WTC11 (cell line): ENCODE measurements around the gene CACNA2D3. TPM values are rescaled to one million over a fixed set of nuclear protein-coding genes. Genes with fewer than 3 reads are reported as not detected.

Experiments used
- ATAC-seq: fragments of 200-7000 bp; cut with Tn5 transposase; 2 replicates; pipeline ENCODE4 v1.10.0; 2021; ENCODE audit warnings: mild to moderate bottlenecking, moderate library complexity
- CTCF ChIA-PET: fragments of 300-600 bp; sonication (Branson Sonifier 250); formaldehyde crosslinking; loops from one replicate; lab custom pipeline; 2021; ENCODE audit warnings: antibody characterized with exemption; lab: Charles Lee
- POLR2A ChIA-PET: fragments of 350-600 bp; sonication (Branson Sonifier 250); formaldehyde crosslinking; loops from one replicate; lab custom pipeline; 2021; ENCODE audit warnings: antibody characterized with exemption; lab: Charles Lee
- DNase-seq: peaks from one replicate; pipeline ENCODE4 v3.0.0; 2021; ENCODE audit warnings: low spot score
- H3K27ac Mint-ChIP-seq: 2 replicates; pipeline ENCODE4 v1.8.0; 2021; ENCODE audit warnings: mixed read lengths
- H3K27me3 Mint-ChIP-seq: 2 replicates; pipeline ENCODE4 v1.8.0; 2021; ENCODE audit warnings: low read depth, mild to moderate bottlenecking, moderate library complexity, mixed read lengths
- H3K36me3 Mint-ChIP-seq: 2 replicates; pipeline ENCODE4 v1.8.0; 2021; ENCODE audit warnings: mixed read lengths
- H3K4me1 Mint-ChIP-seq: 2 replicates; pipeline ENCODE4 v1.8.0; 2022; ENCODE audit warnings: mixed read lengths
- H3K4me3 Mint-ChIP-seq: 2 replicates; pipeline ENCODE4 v1.8.0; 2021; ENCODE audit warnings: mild to moderate bottlenecking, moderate library complexity, mixed read lengths
- H3K9me3 Mint-ChIP-seq: 2 replicates; pipeline ENCODE4 v1.8.0; 2021; ENCODE audit warnings: mixed read lengths
- ATF1 ChIP-seq: sonication (generic); formaldehyde crosslinking; IDR thresholded peaks from 2 replicates; pipeline ENCODE4 v1.8.1; 2023; ENCODE audit warnings: mild to moderate bottlenecking, moderate library complexity, missing genetic modification reagents
- CBFB ChIP-seq: sonication (generic); formaldehyde crosslinking; IDR thresholded peaks from 2 replicates; pipeline ENCODE4 v1.8.1; 2022; ENCODE audit warnings: mild to moderate bottlenecking, low read depth, missing genetic modification reagents
- CREB1 ChIP-seq: sonication (generic); formaldehyde crosslinking; IDR thresholded peaks from 2 replicates; pipeline ENCODE4 v1.8.0; 2023; ENCODE audit warnings: mild to moderate bottlenecking, missing genetic modification reagents
- ELF4 ChIP-seq: sonication (generic); formaldehyde crosslinking; IDR thresholded peaks from 2 replicates; pipeline ENCODE4 v1.8.1; 2022; ENCODE audit warnings: low read depth, mild to moderate bottlenecking, moderate library complexity, missing genetic modification reagents
- FOXJ3 ChIP-seq: sonication (generic); formaldehyde crosslinking; IDR thresholded peaks from 2 replicates; pipeline ENCODE4 v1.9.0; 2021; ENCODE audit warnings: missing genetic modification reagents, mild to moderate bottlenecking, borderline replicate concordance
- FOXK1 ChIP-seq: sonication (generic); formaldehyde crosslinking; IDR thresholded peaks from 2 replicates; pipeline ENCODE4 v1.8.0; 2022; ENCODE audit warnings: mild to moderate bottlenecking, moderate library complexity, missing genetic modification reagents
- HMGA2 ChIP-seq: fragments of 250-450 bp; sonication (Bioruptor Pico); IDR thresholded peaks from 2 replicates; pipeline ENCODE4 v1.4.0; 2021; ENCODE audit warnings: mild to moderate bottlenecking, moderate library complexity
- IRF1 ChIP-seq: sonication (generic); formaldehyde crosslinking; IDR thresholded peaks from 2 replicates; pipeline ENCODE4 v1.8.0; 2023; ENCODE audit warnings: missing genetic modification reagents
- JAZF1 ChIP-seq: fragments of 250-450 bp; sonication (Bioruptor Pico); IDR thresholded peaks from 2 replicates; pipeline ENCODE4 v1.9.0; 2021; ENCODE audit warnings: moderate library complexity, mild to moderate bottlenecking, inconsistent platforms
- MXD4 ChIP-seq: fragments of 250-450 bp; sonication (Bioruptor Pico); IDR thresholded peaks from 2 replicates; pipeline ENCODE4 v1.8.0; 2021; ENCODE audit warnings: mild to moderate bottlenecking, moderate library complexity, borderline replicate concordance
- MYBL2 ChIP-seq: sonication (generic); formaldehyde crosslinking; IDR thresholded peaks from 2 replicates; pipeline ENCODE4 v1.8.1; 2023; ENCODE audit warnings: mild to moderate bottlenecking, moderate library complexity, missing genetic modification reagents
- NR1H2 ChIP-seq: sonication (generic); formaldehyde crosslinking; IDR thresholded peaks from 2 replicates; pipeline ENCODE4 v1.9.0; 2021; ENCODE audit warnings: mild to moderate bottlenecking, moderate library complexity, missing genetic modification reagents
- SMAD3 ChIP-seq: sonication (generic); formaldehyde crosslinking; IDR thresholded peaks from 2 replicates; pipeline ENCODE4 v1.8.0; 2022; ENCODE audit warnings: missing genetic modification reagents, mild to moderate bottlenecking, borderline replicate concordance
- STAT6 ChIP-seq: sonication (generic); formaldehyde crosslinking; conservative IDR thresholded peaks from 2 replicates; pipeline ENCODE4 v1.8.1; 2023; ENCODE audit warnings: mild to moderate bottlenecking, low read depth, missing genetic modification reagents, moderate library complexity
- TEAD4 ChIP-seq: sonication (generic); formaldehyde crosslinking; IDR thresholded peaks from 2 replicates; pipeline ENCODE4 v1.8.0; 2022; ENCODE audit warnings: mild to moderate bottlenecking, missing genetic modification reagents
- ZNF138 ChIP-seq: sonication (generic); formaldehyde crosslinking; conservative IDR thresholded peaks from 2 replicates; pipeline ENCODE4 v1.8.1; 2022; ENCODE audit warnings: mild to moderate bottlenecking, moderate library complexity, missing genetic modification reagents
- ZNF219 ChIP-seq: sonication (generic); formaldehyde crosslinking; IDR thresholded peaks from 2 replicates; pipeline ENCODE4 v1.8.0; 2023; ENCODE audit warnings: missing genetic modification reagents, mild to moderate bottlenecking, borderline replicate concordance
- ZNF263 ChIP-seq: sonication (generic); formaldehyde crosslinking; IDR thresholded peaks from 2 replicates; pipeline ENCODE4 v1.8.1; 2022; ENCODE audit warnings: low read depth, mild to moderate bottlenecking, moderate library complexity, missing genetic modification reagents
- ZNF396 ChIP-seq: fragments of 250-450 bp; sonication (Bioruptor Pico); IDR thresholded peaks from 2 replicates; pipeline ENCODE4 v1.8.0; 2021; ENCODE audit warnings: mild to moderate bottlenecking, moderate library complexity, borderline replicate concordance
- ZNF671 ChIP-seq: fragments of 250-450 bp; sonication (Bioruptor Pico); IDR thresholded peaks from 2 replicates; pipeline ENCODE4 v1.8.0; 2021; ENCODE audit warnings: mild to moderate bottlenecking
- total RNA-seq: library from RNA; stranded (reverse); gene quantifications from 3 replicates; pipeline ENCODE4 v1.2.3, GENCODE V29; 2021
- TF ChIP-seq, protein P1 (sequence below): sonication (generic); formaldehyde crosslinking; IDR thresholded peaks from 2 replicates; pipeline ENCODE4 v1.8.1; 2022; ENCODE audit warnings: low read depth, mild to moderate bottlenecking, moderate library complexity, missing genetic modification reagents, borderline replicate concordance
- TF ChIP-seq, protein P2 (sequence below): sonication (generic); formaldehyde crosslinking; IDR thresholded peaks from 2 replicates; pipeline ENCODE4 v1.8.1; 2022; ENCODE audit warnings: mild to moderate bottlenecking, missing genetic modification reagents, moderate library complexity, borderline replicate concordance
- TF ChIP-seq, protein P3 (sequence below): fragments of 250-450 bp; sonication (Bioruptor Pico); IDR thresholded peaks from 2 replicates; pipeline ENCODE4 v1.9.0; 2021; ENCODE audit warnings: mild to moderate bottlenecking

Gene CACNA2D3
- total RNA-seq, 1 experiment from 2014 or later: 5.0 TPM

GRCh38 chr3:54733106-54734006 lies 611.0 kb downstream of the CACNA2D3 start:
- DNase-seq (no peak), ATAC-seq (no peak)
- Mint-ChIP-seq H3K4me1 (peaks cover 21% of the 10 kb centered on the region), H3K27ac (no peak overlapping the region), H3K4me3 (no peak overlapping the region), H3K27me3 (no peaks in the 10 kb centered on the region), H3K36me3 (peaks cover 9% of the 10 kb centered on the region), H3K9me3 (peaks cover 8% of the 10 kb centered on the region)
- TF ChIP-seq SMAD3 (CRISPR knock-in tag) (no peak), ZNF396 (CRISPR knock-in tag) (no peak), ZNF671 (CRISPR knock-in tag) (no peak), TEAD4 (CRISPR knock-in tag) (no peak), NR1H2 (CRISPR knock-in tag) (no peak), FOXK1 (CRISPR knock-in tag) (no peak), ZNF263 (CRISPR knock-in tag) (no peak), ELF4 (no peak), CBFB (no peak), MYBL2 (no peak), ZNF219 (no peak), MXD4 (CRISPR knock-in tag) (no peak), ZNF138 (no peak), FOXJ3 (CRISPR knock-in tag) (no peak), ATF1 (CRISPR knock-in tag) (no peak), CREB1 (CRISPR knock-in tag) (no peak)
- TF ChIP-seq, protein P1, sequence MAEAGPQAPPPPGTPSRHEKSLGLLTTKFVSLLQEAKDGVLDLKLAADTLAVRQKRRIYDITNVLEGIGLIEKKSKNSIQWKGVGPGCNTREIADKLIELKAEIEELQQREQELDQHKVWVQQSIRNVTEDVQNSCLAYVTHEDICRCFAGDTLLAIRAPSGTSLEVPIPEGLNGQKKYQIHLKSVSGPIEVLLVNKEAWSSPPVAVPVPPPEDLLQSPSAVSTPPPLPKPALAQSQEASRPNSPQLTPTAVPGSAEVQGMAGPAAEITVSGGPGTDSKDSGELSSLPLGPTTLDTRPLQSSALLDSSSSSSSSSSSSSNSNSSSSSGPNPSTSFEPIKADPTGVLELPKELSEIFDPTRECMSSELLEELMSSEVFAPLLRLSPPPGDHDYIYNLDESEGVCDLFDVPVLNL: no peak
- TF ChIP-seq, protein P2, sequence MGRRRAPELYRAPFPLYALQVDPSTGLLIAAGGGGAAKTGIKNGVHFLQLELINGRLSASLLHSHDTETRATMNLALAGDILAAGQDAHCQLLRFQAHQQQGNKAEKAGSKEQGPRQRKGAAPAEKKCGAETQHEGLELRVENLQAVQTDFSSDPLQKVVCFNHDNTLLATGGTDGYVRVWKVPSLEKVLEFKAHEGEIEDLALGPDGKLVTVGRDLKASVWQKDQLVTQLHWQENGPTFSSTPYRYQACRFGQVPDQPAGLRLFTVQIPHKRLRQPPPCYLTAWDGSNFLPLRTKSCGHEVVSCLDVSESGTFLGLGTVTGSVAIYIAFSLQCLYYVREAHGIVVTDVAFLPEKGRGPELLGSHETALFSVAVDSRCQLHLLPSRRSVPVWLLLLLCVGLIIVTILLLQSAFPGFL (CRISPR knock-in tag): no peak
- TF ChIP-seq, protein P3, sequence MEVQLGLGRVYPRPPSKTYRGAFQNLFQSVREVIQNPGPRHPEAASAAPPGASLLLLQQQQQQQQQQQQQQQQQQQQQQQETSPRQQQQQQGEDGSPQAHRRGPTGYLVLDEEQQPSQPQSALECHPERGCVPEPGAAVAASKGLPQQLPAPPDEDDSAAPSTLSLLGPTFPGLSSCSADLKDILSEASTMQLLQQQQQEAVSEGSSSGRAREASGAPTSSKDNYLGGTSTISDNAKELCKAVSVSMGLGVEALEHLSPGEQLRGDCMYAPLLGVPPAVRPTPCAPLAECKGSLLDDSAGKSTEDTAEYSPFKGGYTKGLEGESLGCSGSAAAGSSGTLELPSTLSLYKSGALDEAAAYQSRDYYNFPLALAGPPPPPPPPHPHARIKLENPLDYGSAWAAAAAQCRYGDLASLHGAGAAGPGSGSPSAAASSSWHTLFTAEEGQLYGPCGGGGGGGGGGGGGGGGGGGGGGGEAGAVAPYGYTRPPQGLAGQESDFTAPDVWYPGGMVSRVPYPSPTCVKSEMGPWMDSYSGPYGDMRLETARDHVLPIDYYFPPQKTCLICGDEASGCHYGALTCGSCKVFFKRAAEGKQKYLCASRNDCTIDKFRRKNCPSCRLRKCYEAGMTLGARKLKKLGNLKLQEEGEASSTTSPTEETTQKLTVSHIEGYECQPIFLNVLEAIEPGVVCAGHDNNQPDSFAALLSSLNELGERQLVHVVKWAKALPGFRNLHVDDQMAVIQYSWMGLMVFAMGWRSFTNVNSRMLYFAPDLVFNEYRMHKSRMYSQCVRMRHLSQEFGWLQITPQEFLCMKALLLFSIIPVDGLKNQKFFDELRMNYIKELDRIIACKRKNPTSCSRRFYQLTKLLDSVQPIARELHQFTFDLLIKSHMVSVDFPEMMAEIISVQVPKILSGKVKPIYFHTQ (CRISPR knock-in tag): no peak
- POLR2A ChIA-PET: no interaction called here
- CTCF ChIA-PET: no interaction called here

- Mint-ChIP-seq H3K4me1 (peaks cover 23% of the 10 kb centered on the region), H3K36me3 (no peaks in the 10 kb centered on the region), H3K27ac (no peak overlapping the region), H3K27me3 (no peaks in the 10 kb centered on the region), H3K9me3 (no peaks in the 10 kb centered on the region), H3K4me3 (no peak overlapping the region)
- ChIA-PET CTCF (no interaction called here), POLR2A (no interaction called here)
- DNase-seq (no peak), ATAC-seq (no peak)
- TF ChIP-seq IRF1 (CRISPR knock-in tag) (no peak), MXD4 (CRISPR knock-in tag) (no peak), HMGA2 (no peak), STAT6 (CRISPR knock-in tag) (no peak), NR1H2 (CRISPR knock-in tag) (no peak), JAZF1 (no peak)
- TF ChIP-seq, protein P3 (CRISPR knock-in tag): no peak
Measured at GRCh38 chr3:54736459-54736858, 614.1 kb downstream of the CACNA2D3 start.
